Fibroblast of lung (primary cell): Measurements from ENCODE around the gene CAPN9. TPM values are rescaled to one million over a fixed set of nuclear protein-coding genes. Genes with fewer than 3 reads are reported as not detected.

ENCODE experiments used
- DNase-seq, 2 donors: peaks; one replicate each; pipeline versions ENCODE4 v3.0.0 to v3.0.0-alpha.2; 2010; ENCODE audit warnings: low read depth in 2 of 2
- H2AFZ ChIP-seq: 2 replicates; pipeline ENCODE4 v1.5.1; 2012; ENCODE audit warnings: low read length, control low read depth, inconsistent platforms
- H3K27ac ChIP-seq: 2 replicates; pipeline ENCODE4 v1.5.1; 2011; ENCODE audit warnings: low read length, control low read depth; ENCODE audit not compliant: insufficient read depth
- H3K27me3 ChIP-seq: 2 replicates; pipeline ENCODE4 v1.5.1; 2011; ENCODE audit warnings: mild to moderate bottlenecking, low read length; ENCODE audit not compliant: control insufficient read depth, insufficient read depth
- H3K36me3 ChIP-seq: 2 replicates; pipeline ENCODE4 v1.5.1; 2011; ENCODE audit warnings: low read length; ENCODE audit not compliant: control insufficient read depth, insufficient read depth
- H3K4me1 ChIP-seq: 2 replicates; pipeline ENCODE4 v1.5.1; 2011; ENCODE audit warnings: low read length; ENCODE audit not compliant: control insufficient read depth, insufficient read depth; ENCODE audit errors: extremely low read depth
- H3K4me2 ChIP-seq: 2 replicates; pipeline ENCODE4 v1.5.1; 2011; ENCODE audit warnings: low read length, control low read depth; ENCODE audit not compliant: insufficient read depth; ENCODE audit errors: extremely low read depth
- H3K4me3 ChIP-seq, 4 experiments: fragments of 200-600 bp in 1 of 4; sonication (generic) in 1 of 4; replicated peaks in 1 of 4; 2 replicates each; pipeline ENCODE4 v1.5.1; 2011 to 2016; ENCODE audit warnings: low read length in 4 of 4, low read depth in 3 of 4, mild to moderate bottlenecking in 3 of 4, control low read depth in 2 of 4, inconsistent platforms in 1 of 4, mixed read lengths in 1 of 4; ENCODE audit not compliant: insufficient read depth in 1 of 4; ENCODE audit errors: control extremely low read depth in 1 of 4
- H3K79me2 ChIP-seq: 2 replicates; pipeline ENCODE4 v1.5.1; 2012; ENCODE audit warnings: mild to moderate bottlenecking, low read length, inconsistent platforms; ENCODE audit not compliant: control insufficient read depth, insufficient read depth
- H3K9ac ChIP-seq: 2 replicates; pipeline ENCODE4 v1.5.1; 2011; ENCODE audit warnings: mild to moderate bottlenecking, low read length, control low read depth; ENCODE audit not compliant: insufficient read depth
- H3K9me3 ChIP-seq: 2 replicates; pipeline ENCODE4 v1.5.1; 2012; ENCODE audit warnings: low read depth, low read length; ENCODE audit not compliant: control insufficient read depth, insufficient read depth
- H4K20me1 ChIP-seq: 2 replicates; pipeline ENCODE4 v1.5.1; 2011; ENCODE audit warnings: low read length; ENCODE audit not compliant: control insufficient read depth, insufficient read depth; ENCODE audit errors: extremely low read depth
- CTCF ChIP-seq, 2 donors: IDR thresholded peaks in 1 of 2; conservative IDR thresholded peaks in 1 of 2; 1 replicate in 1 of 2; 2 replicates in 1 of 2; pipeline ENCODE4 v1.5.1; 2011 to 2012; ENCODE audit warnings: low read length in 2 of 2, control low read depth in 1 of 2, inconsistent platforms in 1 of 2, low read depth in 1 of 2, mild to moderate bottlenecking in 1 of 2
- EZH2 ChIP-seq: IDR thresholded peaks from 2 replicates; pipeline ENCODE4 v1.5.1; 2012; ENCODE audit warnings: low read length, control low read depth, mild to moderate bottlenecking; ENCODE audit errors: missing control alignments
- polyA plus RNA-seq, 2 donors: library from polyadenylated mRNA; depleted of rRNA in 1 of 2; stranded (reverse) in 1 of 2; unstranded in 1 of 2; fragments of >200 nt; gene quantifications; 2 replicates each; pipeline ENCODE4 v1.2.1, GENCODE V29; 2011 to 2012; ENCODE audit warnings: missing spikeins in 1 of 2
- total RNA-seq: library from RNA; depleted of rRNA; stranded (reverse); fragments of >200 nt; gene quantifications from 2 replicates; pipeline ENCODE4 v1.2.1, GENCODE V29; 2014

Gene CAPN9
- total and polyA plus RNA-seq, 2 donors (not counting 1 experiment from before 2014, with no cell fraction given), result 0.17 TPM; not detected in 1

DNA sequence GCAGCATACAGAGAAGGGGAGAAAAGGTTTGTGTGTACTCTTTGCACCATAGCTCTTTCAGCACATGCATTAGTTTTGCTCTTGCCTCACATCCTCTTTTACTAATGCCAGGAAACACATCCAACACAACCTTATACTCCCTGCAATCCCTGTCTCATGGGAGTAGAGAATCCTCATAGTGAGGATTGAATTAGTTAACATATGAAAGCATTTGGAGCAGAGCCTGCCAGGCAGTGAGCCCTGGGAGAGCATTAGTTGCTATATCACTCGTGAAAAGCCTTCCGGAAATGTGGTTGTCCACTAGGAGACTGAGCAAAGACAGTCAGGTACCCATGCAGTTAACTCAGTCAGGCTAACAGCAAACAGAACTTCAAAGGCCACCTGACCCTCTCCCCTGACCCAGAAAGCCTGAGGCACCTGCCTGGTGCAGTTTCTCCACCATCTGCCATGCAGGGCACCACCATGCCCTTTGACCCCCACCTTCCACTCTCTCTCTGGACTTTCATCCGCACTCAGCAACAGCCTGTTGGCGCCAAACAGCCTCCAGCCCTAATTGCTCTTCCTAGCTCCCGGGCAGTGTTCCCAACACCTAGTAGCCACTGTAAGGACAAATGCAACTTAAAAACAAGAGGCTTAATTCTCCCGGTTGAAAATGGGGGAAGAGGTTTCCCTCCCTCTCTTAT is 18.3 kb upstream of the CAPN9 start:
- TF ChIP-seq EZH2, result no peak
- TF ChIP-seq CTCF (conservative IDR thresholded peaks at IDR 0.05 in 1 of 2, IDR thresholded peaks at IDR 0.05 in 1 of 2; ENCODE audit: low read depth in 1 of 2, low read length in 2 of 2), result no peak
- Histone ChIP-seq H3K27me3 (no peaks in the 10 kb centered on the region), H4K20me1 (no peaks in the 10 kb centered on the region), H2AFZ (no peak overlapping the region), H3K79me2 (no peaks in the 10 kb centered on the region), H3K4me1 (no peaks in the 10 kb centered on the region), H3K36me3 (no peaks in the 10 kb centered on the region), H3K9ac (no peak overlapping the region), H3K27ac (no peak overlapping the region), H3K4me2 (no peak overlapping the region), H3K4me3 (no peak overlapping the region), H3K9me3 (no peaks in the 10 kb centered on the region)
- DNase-seq, result no peak

- no peak for TF ChIP-seq CTCF (conservative IDR thresholded peaks at IDR 0.05 in 1 of 2, IDR thresholded peaks at IDR 0.05 in 1 of 2; ENCODE audit: low read depth in 1 of 2, low read length in 2 of 2)
- no peak for TF ChIP-seq EZH2
These were observed 16.2 kb upstream of the CAPN9 start for GRCh38 chr1:230730977-230731376.

DNA sequence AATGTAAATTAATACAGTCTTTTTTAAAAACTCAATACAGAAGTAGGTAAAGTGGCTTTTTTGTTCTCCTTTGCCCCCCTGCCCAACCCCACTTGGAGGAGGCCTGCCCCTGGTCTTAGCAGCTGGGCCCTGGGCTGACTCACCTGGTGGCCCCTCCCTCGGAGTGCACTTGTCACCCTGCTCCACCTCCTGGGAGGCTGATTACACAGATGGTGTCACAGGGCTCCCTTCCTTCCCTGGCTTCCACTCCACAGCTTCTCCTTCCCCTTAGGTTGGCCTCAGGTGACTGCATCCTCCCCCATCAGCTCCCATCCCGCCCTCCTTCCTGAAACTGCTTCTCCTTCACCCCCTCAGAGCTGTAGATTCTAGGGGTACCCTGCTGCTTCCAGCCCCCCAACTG is 11.7 kb upstream of the CAPN9 start:
- Histone ChIP-seq H3K9me3 (no peaks in the 10 kb centered on the region), H3K27ac (no peak overlapping the region), H2AFZ (no peak overlapping the region), H3K4me1 (no peaks in the 10 kb centered on the region), H3K4me2 (no peak overlapping the region), H4K20me1 (no peaks in the 10 kb centered on the region), H3K36me3 (no peaks in the 10 kb centered on the region), H3K9ac (no peak overlapping the region), H3K79me2 (no peaks in the 10 kb centered on the region), H3K27me3 (no peaks in the 10 kb centered on the region), H3K4me3 (no peak overlapping the region)
- TF ChIP-seq EZH2 (no peak), CTCF (conservative IDR thresholded peaks at IDR 0.05 in 1 of 2, IDR thresholded peaks at IDR 0.05 in 1 of 2; ENCODE audit: low read depth in 1 of 2, low read length in 2 of 2) (no peak)
- DNase-seq, result no peak

More at GRCh38 chr1:230730977-230731376, 16.2 kb upstream of the CAPN9 start:
- Histone ChIP-seq H2AFZ (no peak overlapping the region), H4K20me1 (no peaks in the 10 kb centered on the region), H3K9ac (no peak overlapping the region), H3K4me1 (no peaks in the 10 kb centered on the region), H3K4me2 (no peak overlapping the region), H3K79me2 (no peaks in the 10 kb centered on the region), H3K27me3 (no peaks in the 10 kb centered on the region), H3K4me3 (no peak overlapping the region), H3K9me3 (no peaks in the 10 kb centered on the region), H3K27ac (no peak overlapping the region), H3K36me3 (no peaks in the 10 kb centered on the region)
- DNase-seq, result no peak
